ENCODE results near the gene PLCB3. TPM values are rescaled to one million over a fixed set of nuclear protein-coding genes. Genes with fewer than 3 reads are reported as not detected.
A peak's percentile ranks its signal among the peaks of the same experiment; 100 is the strongest.

Gene PLCB3
- total RNA-seq, 1 experiment from 2014 or later = 40.6 TPM

GRCh38 chr11:64241241-64241490 lies 10.2 kb upstream of the PLCB3 start:
- no TSS peak for BruUV-seq (replicated peaks)
- H3K4me3 Mint-ChIP-seq (ENCODE audit: unreplicated experiment) = peak overlapping the region; percentile 88
- ChIA-PET CTCF (interaction anchor here (0.6 to 1.1 kb wide), 8 partner anchors 9 to 1182 kb away, joined by 3 to 13 read pairs (median 3); partner anchors contain the start of genes ESRRA and STIP1), POLR2A (interaction anchor here (0.5 to 1.6 kb wide), 17 partner anchors 9 to 1454 kb away, joined by 3 to 15 read pairs (median 5); partner anchors contain the start of genes DNAJC4, ESRRA, NUDT22 and PRDX5)
- Histone ChIP-seq H3K9me3 (no peaks in the 10 kb centered on the region), H3K36me3 (ENCODE audit: control insufficient read depth, insufficient read depth, low read length) (peaks cover 3% of the 10 kb centered on the region; the same call in 1 of the 2 replicates), H3K27me3 (replicated peaks; ENCODE audit: control insufficient read depth, insufficient read depth, low read length) (no peaks in the 10 kb centered on the region), H3K4me3 (ENCODE audit: low read depth, low read length) (peak overlapping the region; percentile 95), H3K4me1 (peaks cover 19% of the 10 kb centered on the region)
- no peaks in the 10 kb centered on the region for H3K27me3 Mint-ChIP-seq (ENCODE audit: insufficient read depth, unreplicated experiment)
- no peak for TF ChIP-seq CTCF (IDR thresholded peaks at IDR 0.05; ENCODE audit: insufficient read depth in 1 of 2, low read depth in 1 of 2, low read length in 1 of 2, severe bottlenecking in 1 of 2, unreplicated experiment in 1 of 2)
- intact Hi-C loops (cut with micrococcal nuclease; ENCODE audit: unreplicated experiment) = loop anchor here (1.0 to 2.0 kb wide), 2 partner anchors 56 to 64 kb away; partner anchors contain the start of gene ESRRA
- H3K27ac Mint-ChIP-seq (ENCODE audit: unreplicated experiment) = peak overlapping the region; percentile 90
- DNase-seq = peak; percentile 100
- peaks cover 15% of the 10 kb centered on the region for H3K4me1 Mint-ChIP-seq (ENCODE audit: low read depth, unreplicated experiment)
- H3K9me3 Mint-ChIP-seq (ENCODE audit: unreplicated experiment) = no peaks in the 10 kb centered on the region
- peaks cover 64% of the 10 kb centered on the region for H3K36me3 Mint-ChIP-seq (ENCODE audit: insufficient read depth, unreplicated experiment)

- no peak for TF ChIP-seq CTCF (IDR thresholded peaks at IDR 0.05; ENCODE audit: insufficient read depth in 1 of 2, low read depth in 1 of 2, low read length in 1 of 2, severe bottlenecking in 1 of 2, unreplicated experiment in 1 of 2)
- peaks cover 19% of the 10 kb centered on the region for H3K4me1 ChIP-seq
- POLR2A ChIA-PET = interaction anchor here (0.5 to 1.6 kb wide), 19 partner anchors 8 to 1455 kb away, joined by 3 to 15 read pairs (median 4); partner anchors contain the start of genes DNAJC4, ESRRA, NUDT22 and PRDX5
- Mint-ChIP-seq H3K4me3 (ENCODE audit: unreplicated experiment) (peak overlapping the region; percentile 88), H3K4me1 (ENCODE audit: low read depth, unreplicated experiment) (peaks cover 15% of the 10 kb centered on the region), H3K36me3 (ENCODE audit: insufficient read depth, unreplicated experiment) (peaks cover 65% of the 10 kb centered on the region), H3K27me3 (ENCODE audit: insufficient read depth, unreplicated experiment) (no peaks in the 10 kb centered on the region), H3K9me3 (ENCODE audit: unreplicated experiment) (no peaks in the 10 kb centered on the region), H3K27ac (ENCODE audit: unreplicated experiment) (peak overlapping the region; percentile 90)
- intact Hi-C loops (cut with micrococcal nuclease; ENCODE audit: unreplicated experiment) = loop anchor here (1.0 to 2.0 kb wide), 2 partner anchors 56 to 63 kb away; partner anchors contain the start of gene ESRRA
- peak overlapping the region; percentile 95 for H3K4me3 ChIP-seq (ENCODE audit: low read depth, low read length)
- H3K9me3 ChIP-seq = no peaks in the 10 kb centered on the region
- H3K36me3 ChIP-seq (ENCODE audit: control insufficient read depth, insufficient read depth, low read length) = peaks cover 3% of the 10 kb centered on the region; the same call in 1 of the 2 replicates
- no peaks in the 10 kb centered on the region for H3K27me3 ChIP-seq (replicated peaks; ENCODE audit: control insufficient read depth, insufficient read depth, low read length)
- CTCF ChIA-PET = interaction anchor here (0.6 to 1.1 kb wide), 8 partner anchors 8 to 1181 kb away, joined by 3 to 13 read pairs (median 3); partner anchors contain the start of genes ESRRA and STIP1
- BruUV-seq (replicated peaks) = TSS peak; percentile 21
- peak; percentile 73 to 80 for DNase-seq
Observed at GRCh38 chr11:64241491-64242374, 9.6 kb upstream of the PLCB3 start.

- Histone ChIP-seq H3K4me3 (ENCODE audit: low read depth, low read length) (no peak overlapping the region), H3K4me1 (peaks cover 28% of the 10 kb centered on the region), H3K36me3 (ENCODE audit: control insufficient read depth, insufficient read depth, low read length) (peaks cover 3% of the 10 kb centered on the region; the same call in 1 of the 2 replicates), H3K9me3 (no peaks in the 10 kb centered on the region), H3K27me3 (replicated peaks; ENCODE audit: control insufficient read depth, insufficient read depth, low read length) (no peaks in the 10 kb centered on the region)
- peak overlapping the region; percentile 90 for H3K27ac Mint-ChIP-seq (ENCODE audit: unreplicated experiment)
- BruUV-seq (replicated peaks) = no TSS peak
- peak overlapping the region; percentile 88 for H3K4me3 Mint-ChIP-seq (ENCODE audit: unreplicated experiment)
- intact Hi-C loops (cut with micrococcal nuclease; ENCODE audit: unreplicated experiment) = no loop called here
- CTCF ChIA-PET = no interaction called here
- TF ChIP-seq CTCF (IDR thresholded peaks at IDR 0.05; ENCODE audit: insufficient read depth in 1 of 2, low read depth in 1 of 2, low read length in 1 of 2, severe bottlenecking in 1 of 2, unreplicated experiment in 1 of 2) = no peak
- POLR2A ChIA-PET = interaction anchor here (0.5 to 1.0 kb wide), 3 partner anchors 7 to 42 kb away, joined by 3 to 5 read pairs (median 3); partner anchors contain the start of gene GPR137
- peaks cover 20% of the 10 kb centered on the region for H3K4me1 Mint-ChIP-seq (ENCODE audit: low read depth, unreplicated experiment)
- peaks cover 72% of the 10 kb centered on the region for H3K36me3 Mint-ChIP-seq (ENCODE audit: insufficient read depth, unreplicated experiment)
- H3K27me3 Mint-ChIP-seq (ENCODE audit: insufficient read depth, unreplicated experiment) = no peaks in the 10 kb centered on the region
- no peak for DNase-seq
- no peaks in the 10 kb centered on the region for H3K9me3 Mint-ChIP-seq (ENCODE audit: unreplicated experiment)
Observed at GRCh38 chr11:64243236-64243854, 8.0 kb upstream of the PLCB3 start.
